ENCODE measurements around the gene ADD3. TPM values are rescaled to one million over a fixed set of nuclear protein-coding genes. Genes with fewer than 3 reads are reported as not detected.

The ADD3 gene
- polyA plus RNA-seq, 3 donors = 94.8 to 126 (median 111) TPM

DNA sequence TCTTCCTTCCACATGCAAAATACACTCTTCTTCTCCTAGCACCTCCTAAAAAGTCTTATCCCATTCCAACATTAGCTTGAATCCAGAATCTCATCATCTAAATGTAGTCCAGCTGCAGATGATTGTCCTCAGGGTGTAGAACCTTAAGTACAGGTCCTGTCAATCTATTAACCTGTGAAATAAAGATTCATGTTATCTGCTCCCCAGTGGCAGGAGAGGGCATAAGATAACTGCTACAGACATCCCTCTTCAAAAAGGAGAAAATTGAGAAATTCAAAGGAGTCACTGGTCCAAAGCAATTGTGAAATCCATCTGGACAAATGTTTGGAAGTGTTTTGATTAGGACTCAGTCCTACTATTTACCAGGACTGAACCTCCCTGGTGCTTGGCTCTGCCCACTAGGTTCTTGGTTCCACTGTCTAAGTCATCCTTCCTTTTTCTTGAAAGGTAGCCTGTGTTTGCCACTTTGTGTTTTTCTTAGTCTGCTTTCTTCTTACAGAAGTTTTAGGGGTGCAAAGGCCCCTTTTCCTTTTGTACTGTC, 96.2 kb downstream of the ADD3 start:
- no peaks in the 10 kb centered on the region for H4K20me1 ChIP-seq (ENCODE audit: insufficient read depth, low read length)
- H3K27me3 ChIP-seq (ENCODE audit: control insufficient read depth in 2 of 2, insufficient read depth in 2 of 2, low read length in 2 of 2) = no peaks in the 10 kb centered on the region
- DNase-seq = no peak
- peaks cover 14 to 71% of the 10 kb centered on the region in 2 donors for H3K36me3 ChIP-seq (replicated peaks in 1 of 2; ENCODE audit: control insufficient read depth in 1 of 2, insufficient read depth in 2 of 2, low read length in 2 of 2)
- no peak overlapping the region for H3K9ac ChIP-seq (ENCODE audit: insufficient read depth, low read length, poor library complexity, severe bottlenecking)
- Mint-ChIP-seq H3K27ac (no peak overlapping the region), H3K4me1 (peaks cover 1% of the 10 kb centered on the region), H3K36me3 (peaks cover 51 to 58% of the 10 kb centered on the region in 2 donors), H3K4me3 (no peak overlapping the region), H3K27me3 (ENCODE audit: low read depth in 3 of 3) (peaks cover 0 to 2% (median 1%) of the 10 kb centered on the region in 3 donors), H3K9me3 (no peaks in the 10 kb centered on the region)
- no peaks in the 10 kb centered on the region for H3K9me3 ChIP-seq (replicated peaks in 1 of 2; ENCODE audit: control insufficient read depth in 1 of 2, insufficient read depth in 1 of 2, low read length in 2 of 2)
- H3K4me3 ChIP-seq (replicated peaks in 1 of 3; ENCODE audit: low read depth in 2 of 3, low read length in 3 of 3) = no peak overlapping the region
- TF ChIP-seq, protein P1, sequence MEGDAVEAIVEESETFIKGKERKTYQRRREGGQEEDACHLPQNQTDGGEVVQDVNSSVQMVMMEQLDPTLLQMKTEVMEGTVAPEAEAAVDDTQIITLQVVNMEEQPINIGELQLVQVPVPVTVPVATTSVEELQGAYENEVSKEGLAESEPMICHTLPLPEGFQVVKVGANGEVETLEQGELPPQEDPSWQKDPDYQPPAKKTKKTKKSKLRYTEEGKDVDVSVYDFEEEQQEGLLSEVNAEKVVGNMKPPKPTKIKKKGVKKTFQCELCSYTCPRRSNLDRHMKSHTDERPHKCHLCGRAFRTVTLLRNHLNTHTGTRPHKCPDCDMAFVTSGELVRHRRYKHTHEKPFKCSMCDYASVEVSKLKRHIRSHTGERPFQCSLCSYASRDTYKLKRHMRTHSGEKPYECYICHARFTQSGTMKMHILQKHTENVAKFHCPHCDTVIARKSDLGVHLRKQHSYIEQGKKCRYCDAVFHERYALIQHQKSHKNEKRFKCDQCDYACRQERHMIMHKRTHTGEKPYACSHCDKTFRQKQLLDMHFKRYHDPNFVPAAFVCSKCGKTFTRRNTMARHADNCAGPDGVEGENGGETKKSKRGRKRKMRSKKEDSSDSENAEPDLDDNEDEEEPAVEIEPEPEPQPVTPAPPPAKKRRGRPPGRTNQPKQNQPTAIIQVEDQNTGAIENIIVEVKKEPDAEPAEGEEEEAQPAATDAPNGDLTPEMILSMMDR (IDR thresholded peaks at IDR 0.05) = peak; percentile 7
- H3K27ac ChIP-seq (ENCODE audit: low read depth in 1 of 2, low read length in 2 of 2) = peak overlapping the region in 1 of 2 donors; percentile 25
- H3K4me2 ChIP-seq (replicated peaks; ENCODE audit: extremely low read depth, low read length, poor library complexity, severe bottlenecking) = no peak overlapping the region
- H3K4me1 ChIP-seq (ENCODE audit: control insufficient read depth in 1 of 2, insufficient read depth in 2 of 2, low read length in 2 of 2) = no peaks in the 10 kb centered on the region
- intact Hi-C loops (cut with micrococcal nuclease) = loop anchor here in 1 of 2 donors (5.0 kb wide), 1 partner anchor 37 kb away; no protein-coding TSS in a partner anchor
- no peak overlapping the region for H2AFZ ChIP-seq (ENCODE audit: insufficient read depth, low read depth, low read length, poor library complexity, severe bottlenecking)
- peaks cover 9% of the 10 kb centered on the region for H3K79me2 ChIP-seq (ENCODE audit: insufficient read depth, low read length)

- no peak overlapping the region for H3K9ac ChIP-seq (ENCODE audit: insufficient read depth, low read length, poor library complexity, severe bottlenecking)
- no peak overlapping the region for H2AFZ ChIP-seq (ENCODE audit: insufficient read depth, low read depth, low read length, poor library complexity, severe bottlenecking)
- H3K79me2 ChIP-seq (ENCODE audit: insufficient read depth, low read length) = no peaks in the 10 kb centered on the region
- H3K27me3 Mint-ChIP-seq (ENCODE audit: low read depth in 3 of 3) = peaks cover 0 to 2% (median 1%) of the 10 kb centered on the region in 3 donors
- no peak overlapping the region for H3K27ac Mint-ChIP-seq
- intact Hi-C loops (cut with micrococcal nuclease) = no loop called here
- peaks cover 55 to 67% of the 10 kb centered on the region in 2 donors for H3K36me3 Mint-ChIP-seq
- H3K9me3 Mint-ChIP-seq = no peaks in the 10 kb centered on the region
- no peak overlapping the region for H3K4me3 Mint-ChIP-seq
- H3K4me3 ChIP-seq (replicated peaks in 1 of 3; ENCODE audit: low read depth in 2 of 3, low read length in 3 of 3) = no peak overlapping the region
- no peak overlapping the region for H3K27ac ChIP-seq (ENCODE audit: low read depth in 1 of 2, low read length in 2 of 2)
- no peak overlapping the region for H3K4me2 ChIP-seq (replicated peaks; ENCODE audit: extremely low read depth, low read length, poor library complexity, severe bottlenecking)
- H3K4me1 ChIP-seq (ENCODE audit: control insufficient read depth in 1 of 2, insufficient read depth in 2 of 2, low read length in 2 of 2) = no peaks in the 10 kb centered on the region
- DNase-seq = no peak
- no peaks in the 10 kb centered on the region for H3K9me3 ChIP-seq (replicated peaks in 1 of 2; ENCODE audit: control insufficient read depth in 1 of 2, insufficient read depth in 1 of 2, low read length in 2 of 2)
- H4K20me1 ChIP-seq (ENCODE audit: insufficient read depth, low read length) = no peaks in the 10 kb centered on the region
- peaks cover 17 to 76% of the 10 kb centered on the region in 2 donors for H3K36me3 ChIP-seq (replicated peaks in 1 of 2; ENCODE audit: control insufficient read depth in 1 of 2, insufficient read depth in 2 of 2, low read length in 2 of 2)
- H3K4me1 Mint-ChIP-seq = peaks cover 1% of the 10 kb centered on the region
- no peaks in the 10 kb centered on the region for H3K27me3 ChIP-seq (ENCODE audit: control insufficient read depth in 2 of 2, insufficient read depth in 2 of 2, low read length in 2 of 2)
- TF ChIP-seq, protein P1 (IDR thresholded peaks at IDR 0.05) = no peak
Observed at GRCh38 chr10:110105873-110106272, 98.1 kb downstream of the ADD3 start.

Data from CD14-positive monocyte (primary cell).